Left cardiac atrium (tissue), 4 donors: ENCODE measurements around the gene RDM1. TPM values are rescaled to one million over a fixed set of nuclear protein-coding genes. Genes with fewer than 3 reads are reported as not detected.
"Not testable (repeated sequence)": the region's sequence is repeated elsewhere in the genome, so short reads cannot be mapped to it uniquely, and the experiment has no call there.

ENCODE experiments used
- ATAC-seq, 2 donors: fragments of 200-7000 bp; cut with Tn5 transposase; one replicate each; pipeline ENCODE4 v1.9.1; 2020; ENCODE audit warnings: mild to moderate bottlenecking in 2 of 2, moderate library complexity in 2 of 2
- DNase-seq: peaks from one replicate; pipeline ENCODE4 v3.0.0-alpha.2; 2020
- intact Hi-C, 2 donors: fragments of 100-400 bp; cut with DNase I; formaldehyde crosslinking; loops; one replicate each; pipeline versions ENCODE4 v1.14.1 to v1.15.1; 2022 to 2023
- total RNA-seq, 2 donors: library from RNA; stranded (reverse); fragmentation: NEBNext Ultra II Directional; extraction: Animal tissue kit (Norgen Biotek cat#: 25700); gene quantifications; one replicate each; pipeline ENCODE4 v1.2.1, GENCODE V29; 2021
- donor health status: DM: no; HTN: yes; CAD: no.
- donor health status: DM: no; HTN: yes; CAD: no; lungs with severe emphysema.
- donor health status: DM: yes; HTN: yes; CAD: no.
- donor health status: Dilated cardiomyopathy.

Gene RDM1
- total RNA-seq, 2 donors from 2014 or later, result not detected

- DNase-seq, result no peak
Measured at GRCh38 chr17:35906191-35906925, 24.2 kb downstream of the RDM1 start.

DNA sequence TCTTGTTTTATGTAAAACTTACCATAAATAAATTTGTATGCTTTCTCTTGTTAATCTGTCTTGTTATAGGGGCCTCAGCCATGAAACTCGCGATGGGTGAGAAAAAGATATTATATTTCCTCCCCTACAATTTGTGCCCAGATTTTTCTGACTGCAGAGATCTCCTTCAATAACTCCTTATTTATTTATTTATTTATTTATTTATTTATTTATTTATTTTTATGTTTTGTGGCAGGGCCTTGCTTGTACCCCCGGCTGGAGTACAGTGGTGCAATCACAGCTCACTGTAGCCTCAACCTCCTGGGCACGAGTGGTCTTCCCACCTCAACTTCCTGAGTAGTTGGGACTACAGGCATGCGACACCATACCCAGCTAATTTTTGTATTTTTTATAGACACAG is 27.1 kb downstream of the RDM1 start:
- no peak for ATAC-seq
- intact Hi-C loops, result no loop called here

More at GRCh38 chr17:35906191-35906925, 24.2 kb downstream of the RDM1 start:
- intact Hi-C loops, result no loop called here
- no peak for ATAC-seq

DNA sequence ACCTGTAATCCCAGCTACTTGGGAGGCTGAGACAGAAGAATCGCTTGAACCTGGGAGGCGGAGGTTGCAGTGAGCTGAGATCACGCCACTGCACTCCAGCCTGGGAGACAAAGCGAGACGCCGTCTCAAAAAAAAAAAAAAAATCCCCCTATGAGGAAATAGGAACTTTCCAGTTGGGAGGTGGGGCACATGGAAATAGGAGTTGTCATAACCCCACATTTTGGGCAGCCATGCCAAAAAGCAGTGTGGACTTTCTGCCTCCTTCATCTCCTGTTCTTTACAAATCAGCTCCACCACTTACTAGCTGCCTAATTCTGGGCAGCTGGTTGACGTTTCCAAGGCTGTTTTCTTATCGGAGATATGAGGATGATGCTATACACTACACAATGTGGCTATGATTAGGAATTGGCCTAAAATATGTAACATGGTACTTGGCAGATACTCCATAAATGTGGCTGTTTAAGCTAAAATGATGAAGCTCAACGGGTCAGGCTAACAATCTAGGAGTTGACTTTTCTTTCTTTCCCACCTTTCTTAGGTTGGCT is 28.9 kb downstream of the RDM1 start:
- intact Hi-C loops, result no loop called here
- DNase-seq, result no peak
- no peak for ATAC-seq

More for the DNA sequence above, 27.1 kb downstream of the RDM1 start:
- DNase-seq, result no peak

DNA sequence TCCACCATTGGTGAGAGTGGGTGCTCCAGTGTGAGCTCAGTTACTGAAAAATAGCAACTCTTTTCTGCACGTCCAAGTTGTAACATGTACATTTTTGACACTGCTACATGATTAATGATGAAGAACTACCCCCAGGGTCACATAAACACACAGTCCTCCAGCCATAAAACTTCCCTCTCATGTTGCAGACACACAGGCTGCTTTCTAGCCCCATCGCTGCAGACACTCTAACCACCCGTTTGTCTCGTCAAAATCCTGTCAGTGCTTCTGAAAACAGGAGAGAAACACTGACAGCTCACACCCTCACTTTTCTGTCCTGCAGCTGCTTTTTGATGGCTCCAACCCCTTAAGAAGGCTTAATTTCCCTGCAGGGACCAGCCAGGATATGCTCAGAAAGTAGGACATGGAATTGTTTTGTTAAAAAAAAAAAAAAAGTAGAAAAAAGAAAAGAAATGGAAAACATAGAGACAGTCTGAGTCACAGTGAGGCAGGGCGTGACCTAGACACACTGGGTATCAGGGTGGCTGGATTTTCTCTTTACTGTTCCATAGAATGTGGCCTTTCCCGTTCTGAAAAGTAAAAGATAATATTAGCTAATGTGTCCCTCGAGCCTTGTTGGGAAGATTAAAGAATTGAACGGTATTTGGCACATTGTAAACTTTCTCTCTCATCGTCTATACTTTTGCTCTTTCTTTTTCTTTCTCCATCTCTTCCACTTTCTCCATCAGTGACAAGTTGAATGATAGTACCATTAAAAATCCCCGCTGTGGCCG is 29.7 kb downstream of the RDM1 start:
- DNase-seq (no peak), ATAC-seq (no peak)
- intact Hi-C loops, result no loop called here

GRCh38 chr17:35900280-35900679 is 30.3 kb downstream of the RDM1 start:
- ATAC-seq (no peak), DNase-seq (no peak)
- intact Hi-C loops, result no loop called here

DNA sequence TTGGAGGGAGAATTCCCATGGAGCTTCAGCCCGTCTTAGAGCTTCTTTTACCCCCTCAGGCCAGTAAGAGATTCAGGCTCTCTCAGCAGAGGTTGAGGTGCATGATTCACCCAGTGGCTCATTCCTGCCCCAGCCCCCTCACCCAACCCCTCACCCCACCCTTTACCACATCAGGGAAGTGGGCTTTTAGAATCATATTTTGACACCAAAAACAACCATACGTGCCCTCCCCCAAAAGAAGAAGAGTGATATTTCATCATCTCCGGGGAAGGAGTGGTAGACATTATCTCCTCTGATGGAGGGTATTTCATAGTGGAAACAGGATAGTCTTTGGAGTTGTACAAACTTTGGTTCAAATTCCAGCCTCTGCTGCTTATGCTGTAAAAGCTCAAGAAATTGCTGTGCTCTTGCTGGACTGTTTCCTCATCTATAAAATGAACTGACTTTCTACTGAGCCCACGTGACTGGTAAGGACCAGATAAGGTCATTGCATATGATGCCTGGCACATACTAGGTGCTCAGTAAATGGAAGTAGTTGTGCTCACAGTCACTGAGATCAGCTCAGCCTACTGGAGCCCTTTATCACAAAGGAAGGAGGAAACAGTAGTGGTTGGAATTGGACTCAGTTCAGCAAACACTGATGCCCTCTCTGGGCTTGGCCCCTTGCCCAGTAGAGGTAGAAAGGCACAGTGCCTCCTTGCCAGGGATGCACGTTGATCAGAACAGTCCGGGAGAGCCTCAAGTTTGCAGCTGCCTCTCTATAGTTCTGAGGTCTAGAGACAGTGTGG is 32.1 kb downstream of the RDM1 start:
- ATAC-seq, result peak in 1 of 2 donors; percentile 54
- intact Hi-C loops, result no loop called here
- no peak for DNase-seq

DNA sequence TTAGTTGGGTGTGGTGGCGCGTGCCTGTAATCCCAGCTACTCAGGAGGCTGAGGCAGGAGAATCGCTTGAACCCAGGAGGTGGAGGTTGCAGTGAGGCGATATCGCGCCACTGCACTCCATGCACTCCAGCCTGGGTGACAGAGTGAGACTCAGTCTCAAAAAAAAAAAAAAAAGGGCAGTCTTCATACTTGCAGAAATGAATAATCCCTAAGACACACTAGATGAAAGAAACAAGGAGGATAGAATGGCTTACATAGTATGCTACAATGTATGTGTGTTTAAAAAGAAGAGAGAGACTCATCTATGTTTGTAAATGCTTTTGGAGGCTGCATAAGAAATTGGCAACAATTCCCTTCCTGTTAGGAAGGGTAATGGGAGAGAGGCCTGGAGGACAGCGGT is 32.8 kb downstream of the RDM1 start:
- ATAC-seq, intact Hi-C loops, DNase-seq: not testable (repeated sequence)

GRCh38 chr17:35895636-35896587 is 34.7 kb downstream of the RDM1 start:
- ATAC-seq (peak; percentile 41 to 43), DNase-seq (no peak)
- intact Hi-C loops, result no loop called here

DNA sequence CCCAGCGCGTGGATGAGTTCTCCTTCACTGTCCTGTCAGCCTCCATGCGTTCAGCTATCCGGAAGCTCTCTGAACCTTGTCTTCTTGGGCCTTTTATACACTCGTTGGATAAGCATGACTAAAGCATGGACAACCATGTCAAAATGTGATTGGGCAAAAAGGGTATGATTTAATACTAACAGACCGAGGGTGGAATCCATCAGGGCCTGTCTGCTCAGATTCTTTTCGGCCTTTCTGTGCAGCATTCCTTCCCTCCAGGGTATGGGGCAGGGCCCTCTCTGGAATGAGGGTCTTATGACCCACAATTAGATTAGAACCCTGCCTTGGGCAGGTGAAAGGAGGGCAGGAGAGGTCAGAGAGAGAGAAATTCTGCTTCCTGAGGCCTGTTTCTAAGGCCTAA is 36.4 kb downstream of the RDM1 start:
- no peak for ATAC-seq
- DNase-seq, result no peak
- intact Hi-C loops, result no loop called here

GRCh38 chr17:35893751-35894150 is 36.8 kb downstream of the RDM1 start:
- ATAC-seq, result no peak
- no peak for DNase-seq
- intact Hi-C loops, result no loop called here

DNA sequence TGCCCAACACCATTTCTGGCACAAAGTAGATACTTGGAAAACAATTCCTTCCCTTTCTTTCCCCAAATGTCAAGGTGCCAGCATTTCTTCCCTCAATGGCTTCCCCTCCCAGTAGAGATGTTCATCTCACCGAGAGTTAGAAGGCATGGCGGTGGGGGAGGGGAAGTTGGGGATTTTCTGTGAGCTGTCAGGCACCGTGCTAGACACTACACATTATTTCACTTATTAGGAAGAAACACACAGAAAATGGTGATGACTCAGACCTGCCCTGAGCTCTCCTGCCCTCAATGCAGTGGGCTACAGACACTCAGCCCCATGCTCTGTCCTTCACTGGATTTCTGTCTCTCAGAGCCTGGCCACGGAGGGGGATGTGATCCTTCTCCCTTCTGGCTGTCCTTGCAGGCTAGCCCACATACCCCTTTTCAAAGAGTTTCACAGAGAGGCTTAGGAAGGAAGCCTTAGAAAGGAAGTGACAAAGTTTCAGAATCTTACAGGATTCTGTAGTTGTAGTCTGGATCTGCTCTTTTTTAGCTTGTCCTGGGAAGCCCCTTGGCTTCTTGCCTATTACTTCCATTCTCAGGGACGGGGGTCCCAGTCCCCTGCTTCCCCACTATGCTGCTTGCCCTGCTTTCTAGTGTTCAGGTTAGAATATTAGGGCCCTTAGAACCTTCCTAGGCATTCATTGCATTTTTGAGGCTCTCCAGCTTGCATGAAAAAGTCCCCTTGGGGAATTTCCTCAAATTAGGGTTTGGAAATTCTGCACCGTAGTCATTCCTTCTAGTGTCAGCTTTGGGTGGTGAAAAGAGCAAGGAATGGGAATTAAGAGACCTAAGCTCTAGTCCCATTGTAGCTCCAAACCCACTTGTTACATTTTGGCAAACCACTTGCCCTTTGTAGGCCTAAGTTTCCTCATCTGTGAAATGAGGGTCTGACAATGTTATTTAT is 38.2 kb downstream of the RDM1 start:
- intact Hi-C loops, result no loop called here
- DNase-seq (no peak), ATAC-seq (no peak)

DNA sequence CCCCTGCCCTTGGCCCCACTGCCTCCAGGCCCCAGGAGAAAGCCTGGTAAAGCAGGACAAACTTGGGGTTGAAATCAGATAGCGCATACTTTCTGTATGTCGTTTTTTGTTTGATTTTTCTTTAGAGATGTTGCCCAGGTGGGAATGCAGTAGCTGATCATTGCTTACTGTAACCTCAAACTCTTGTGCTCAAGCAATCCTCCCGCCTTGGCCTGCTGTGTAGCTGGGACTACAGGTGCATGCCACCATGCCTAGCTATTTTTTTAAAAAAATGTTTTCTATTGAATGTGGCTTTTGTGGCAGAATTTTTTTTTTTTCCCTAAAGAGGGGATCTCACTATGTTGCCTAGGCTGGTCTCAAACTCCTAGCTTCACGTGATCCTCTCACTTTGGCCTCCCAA is 39.3 kb downstream of the RDM1 start:
- intact Hi-C loops, result no loop called here
- ATAC-seq, result no peak
- no peak for DNase-seq

- ATAC-seq, result peak; percentile 65 to 80
- intact Hi-C loops, result no loop called here
- no peak for DNase-seq
Measured at GRCh38 chr17:35890774-35891155, 39.8 kb downstream of the RDM1 start.

DNA sequence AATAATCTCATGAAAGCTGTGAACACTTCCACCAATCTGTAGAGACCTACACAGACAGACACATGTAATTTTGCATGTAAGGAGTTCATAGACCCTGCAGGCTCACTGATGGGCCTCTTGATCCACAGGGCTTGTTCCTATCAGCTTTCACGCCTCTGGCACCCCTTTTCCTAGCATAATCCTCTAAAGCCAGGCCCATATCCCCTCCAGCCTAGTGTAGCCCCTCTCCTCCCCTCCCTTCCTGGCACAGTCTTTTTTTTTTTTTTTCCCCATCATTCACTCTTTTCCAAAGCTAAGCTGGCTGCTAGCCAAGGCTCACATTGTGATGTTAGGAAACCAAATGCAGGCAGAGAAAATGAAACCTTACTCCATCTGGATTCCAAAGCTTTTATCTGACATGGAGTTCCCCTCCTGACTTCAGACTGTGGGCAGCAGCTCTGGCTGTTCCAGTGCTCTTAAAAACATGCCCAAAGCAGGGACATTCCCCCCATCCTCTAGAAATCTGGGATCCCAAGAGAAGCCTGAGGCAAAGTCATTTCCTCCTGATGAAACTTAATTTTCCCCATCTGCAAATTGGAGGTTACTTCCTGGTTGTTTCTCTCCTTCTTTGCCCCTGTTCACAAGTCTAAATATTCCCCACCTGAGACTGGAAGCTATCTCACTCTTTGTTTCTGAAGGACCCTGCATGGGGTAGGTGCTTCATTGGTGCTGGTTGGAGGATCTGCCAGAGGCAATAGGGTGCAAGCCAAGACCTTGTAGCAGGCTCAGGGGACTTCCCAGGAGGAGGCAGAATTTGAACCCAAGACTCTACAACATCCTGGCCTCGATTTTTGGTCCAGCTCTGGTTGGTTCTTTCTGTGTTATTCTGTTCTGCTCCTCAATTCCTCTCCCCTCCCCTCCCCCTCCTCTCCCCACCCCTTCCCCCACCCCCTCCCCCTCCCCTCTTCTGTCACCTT is 40.5 kb downstream of the RDM1 start:
- intact Hi-C loops, result no loop called here
- DNase-seq (peak; percentile 56), ATAC-seq (peak in 1 of 2 donors; percentile 9)

DNA sequence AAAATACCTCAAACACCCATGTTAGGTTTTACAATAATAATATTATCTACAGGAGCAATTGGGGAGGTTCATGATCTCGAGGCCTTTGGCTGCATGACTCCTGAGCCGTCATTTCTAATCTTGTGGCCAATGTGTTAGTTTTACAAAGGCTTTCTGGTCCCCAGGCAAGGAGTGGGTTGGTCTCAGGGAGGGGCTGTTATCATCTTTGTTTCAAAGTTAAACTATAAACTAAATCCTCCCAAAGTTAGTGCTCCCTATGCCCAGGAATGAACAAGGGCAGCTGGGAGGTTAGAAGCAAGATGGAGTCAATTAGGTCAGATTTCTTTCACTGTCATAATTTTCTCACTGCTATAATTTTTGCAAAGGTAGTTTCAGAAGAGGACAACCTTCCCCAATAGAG is 41.3 kb downstream of the RDM1 start:
- ATAC-seq (no peak), DNase-seq (no peak)
- intact Hi-C loops, result no loop called here
